Calu3 (cell line): Measurements from ENCODE around the gene CD22. TPM values are rescaled to one million over a fixed set of nuclear protein-coding genes. Genes with fewer than 3 reads are reported as not detected.

Experiments
- BruUV-seq: library from RNA; stranded (reverse); fragments of 400-500 nt; replicated peaks from 2 replicates; lab custom pipeline; 2021; lab: Mats Ljungman, UMichigan
- CTCF ChIA-PET: fragments of 300-600 bp; sonication (Branson Sonifier 250); formaldehyde crosslinking; loops from one replicate; lab custom pipeline; 2022; ENCODE audit warnings: antibody characterized with exemption; lab: Charles Lee
- DNase-seq: peaks from one replicate; pipeline ENCODE4 v3.0.0; 2022
- H3K27ac Mint-ChIP-seq: one replicate; pipeline ENCODE4 v1.8.0; 2022; ENCODE audit warnings: mixed read lengths; ENCODE audit not compliant: unreplicated experiment
- H3K27me3 Mint-ChIP-seq: one replicate; pipeline ENCODE4 v1.8.0; 2022; ENCODE audit warnings: mixed read lengths; ENCODE audit not compliant: unreplicated experiment
- H3K36me3 Mint-ChIP-seq: one replicate; pipeline ENCODE4 v1.8.0; 2022; ENCODE audit warnings: mild to moderate bottlenecking, moderate library complexity, mixed read lengths; ENCODE audit not compliant: insufficient read depth, unreplicated experiment
- H3K4me1 Mint-ChIP-seq: one replicate; pipeline ENCODE4 v1.8.0; 2022; ENCODE audit warnings: mild to moderate bottlenecking, low read depth, mixed read lengths; ENCODE audit not compliant: unreplicated experiment
- H3K4me3 Mint-ChIP-seq: one replicate; pipeline ENCODE4 v1.8.0; 2022; ENCODE audit warnings: mild to moderate bottlenecking, low read depth, moderate library complexity, mixed read lengths; ENCODE audit not compliant: unreplicated experiment
- H3K9me3 Mint-ChIP-seq: one replicate; pipeline ENCODE4 v1.8.0; 2022; ENCODE audit warnings: low read depth, mixed read lengths; ENCODE audit not compliant: unreplicated experiment
- CTCF ChIP-seq: fragments of 200-600 bp; IDR thresholded peaks from one replicate; pipeline ENCODE4 v1.8.0; 2022; ENCODE audit warnings: antibody characterized with exemption; ENCODE audit not compliant: unreplicated experiment
- intact Hi-C: fragments of 100-400 bp; cut with micrococcal nuclease; formaldehyde crosslinking; loops from one replicate; pipeline ENCODE4 v1.10.0; 2022; ENCODE audit not compliant: unreplicated experiment
- total RNA-seq: library from RNA; stranded (reverse); gene quantifications from 2 replicates; pipeline ENCODE4 v1.2.3, GENCODE V29; 2022

Gene CD22
- total RNA-seq, 1 experiment from 2014 or later = 5.9 TPM

- no peak for DNase-seq
- intact Hi-C loops = no loop called here
- BruUV-seq = no TSS peak
- H3K4me1 Mint-ChIP-seq = no peaks in the 10 kb centered on the region
- no peak for TF ChIP-seq CTCF
- CTCF ChIA-PET = no interaction called here
- no peak overlapping the region for H3K4me3 Mint-ChIP-seq
- no peaks in the 10 kb centered on the region for H3K9me3 Mint-ChIP-seq
- H3K27ac Mint-ChIP-seq = no peak overlapping the region
- no peaks in the 10 kb centered on the region for H3K27me3 Mint-ChIP-seq
- no peaks in the 10 kb centered on the region for H3K36me3 Mint-ChIP-seq
Measured at GRCh38 chr19:35300339-35300649, 28.7 kb upstream of the CD22 start.

GRCh38 chr19:35301961-35302360 is 27.0 kb upstream of the CD22 start:
- no peaks in the 10 kb centered on the region for H3K9me3 Mint-ChIP-seq
- no peaks in the 10 kb centered on the region for H3K27me3 Mint-ChIP-seq
- no peak overlapping the region for H3K27ac Mint-ChIP-seq
- CTCF ChIA-PET = no interaction called here
- TF ChIP-seq CTCF = no peak
- intact Hi-C loops = no loop called here
- no peaks in the 10 kb centered on the region for H3K36me3 Mint-ChIP-seq
- no TSS peak for BruUV-seq
- peaks cover 5% of the 10 kb centered on the region for H3K4me1 Mint-ChIP-seq
- H3K4me3 Mint-ChIP-seq = no peak overlapping the region
- DNase-seq = no peak

- TF ChIP-seq CTCF = no peak
- CTCF ChIA-PET = interaction anchor here (0.7 kb wide), 1 partner anchor 11 kb away, joined by 3 read pairs; no protein-coding TSS in a partner anchor
- BruUV-seq = no TSS peak
- Mint-ChIP-seq H3K27me3 (no peaks in the 10 kb centered on the region), H3K4me3 (no peak overlapping the region), H3K9me3 (no peaks in the 10 kb centered on the region), H3K36me3 (no peaks in the 10 kb centered on the region), H3K4me1 (peaks cover 6% of the 10 kb centered on the region), H3K27ac (no peak overlapping the region)
- intact Hi-C loops = no loop called here
- no peak for DNase-seq
Measured at GRCh38 chr19:35302446-35302845, 26.5 kb upstream of the CD22 start.

GRCh38 chr19:35303357-35303915 is 25.6 kb upstream of the CD22 start:
- Mint-ChIP-seq H3K4me1 (peaks cover 6% of the 10 kb centered on the region), H3K9me3 (no peaks in the 10 kb centered on the region), H3K27me3 (no peaks in the 10 kb centered on the region), H3K4me3 (no peak overlapping the region), H3K36me3 (no peaks in the 10 kb centered on the region), H3K27ac (no peak overlapping the region)
- no peak for TF ChIP-seq CTCF
- BruUV-seq = no TSS peak
- CTCF ChIA-PET = interaction anchor here (0.7 kb wide), 1 partner anchor 12 kb away, joined by 3 read pairs; no protein-coding TSS in a partner anchor
- intact Hi-C loops = no loop called here
- DNase-seq = no peak
